Gastroesophageal sphincter (tissue), 4 donors: ENCODE measurements around the gene ITPKB. TPM values are rescaled to one million over a fixed set of nuclear protein-coding genes. Genes with fewer than 3 reads are reported as not detected.

Experiments
- ATAC-seq: fragments of 150-250 bp; one replicate; pipeline ENCODE4 v1.9.1; 2016; ENCODE audit warnings: mild to moderate bottlenecking, moderate library complexity
- H3K27ac ChIP-seq, 4 donors: fragments of 200-600 bp; sonication (generic) in 3 of 4; 1 replicate in 3 of 4; 2 replicates in 1 of 4; pipeline ENCODE4 v1.5.1; 2016 to 2019
- H3K27me3 ChIP-seq: fragments of 200-600 bp; sonication (generic); one replicate; pipeline ENCODE4 v1.5.1; 2019
- H3K36me3 ChIP-seq, 2 donors: fragments of 200-600 bp; sonication (generic); one replicate each; pipeline ENCODE4 v1.5.1; 2019; ENCODE audit warnings: control low read depth in 1 of 2
- H3K4me1 ChIP-seq, 3 donors: fragments of 200-600 bp; sonication (generic); 1 replicate in 2 of 3; 2 replicates in 1 of 3; pipeline ENCODE4 v1.5.1; 2016 to 2019; ENCODE audit warnings: control low read depth in 2 of 3
- H3K4me3 ChIP-seq, 2 donors: fragments of 200-600 bp; sonication (generic); one replicate each; pipeline ENCODE4 v1.5.1; 2019; ENCODE audit warnings: mild to moderate bottlenecking in 1 of 2, moderate library complexity in 1 of 2
- H3K9me3 ChIP-seq, 3 donors: fragments of 200-600 bp; sonication (generic); one replicate each; pipeline ENCODE4 v1.5.1; 2017 to 2019; ENCODE audit warnings: control low read depth in 2 of 3
- EP300 ChIP-seq: sonication (generic); formaldehyde crosslinking; IDR thresholded peaks from one replicate; pipeline ENCODE4 v1.6.1; 2017; ENCODE audit warnings: antibody characterized with exemption, mild to moderate bottlenecking
- POLR2A ChIP-seq, 2 donors: fragments of 450-650 bp; IDR thresholded peaks; one replicate each; pipeline ENCODE4 v1.6.1; 2017; ENCODE audit warnings: antibody characterized with exemption in 2 of 2, mild to moderate bottlenecking in 2 of 2, moderate library complexity in 1 of 2
- POLR2AphosphoS5 ChIP-seq: sonication (generic); formaldehyde crosslinking; IDR thresholded peaks from one replicate; pipeline ENCODE4 v1.6.1; 2017; ENCODE audit warnings: antibody characterized with exemption
- WGBS, 2 donors: methylation state at CpG; one replicate each; pipeline ENCODE4 v1.1.5; 2018; ENCODE audit warnings: low coverage in 1 of 2; 5-methylcytosine and 5-hydroxymethylcytosine counted together
- total RNA-seq, 4 donors: library from RNA; depleted of rRNA; stranded (reverse); fragments of >200 nt; gene quantifications; one replicate each; pipeline ENCODE4 v1.1.0, GENCODE V29; 2016
- TF ChIP-seq, protein P1 (sequence below), 4 experiments: fragments of 200-600 bp in 2 of 4; fragments of 450-650 bp in 2 of 4; sonication (generic) in 1 of 4; IDR thresholded peaks; one replicate each; pipeline ENCODE4 v1.5.1; 2017 to 2019; ENCODE audit warnings: antibody characterized with exemption in 4 of 4, mild to moderate bottlenecking in 2 of 4, moderate library complexity in 2 of 4

The ITPKB gene
- total RNA-seq, 4 donors from 2014 or later, result 75.0 to 184 (median 94.2) TPM

DNA sequence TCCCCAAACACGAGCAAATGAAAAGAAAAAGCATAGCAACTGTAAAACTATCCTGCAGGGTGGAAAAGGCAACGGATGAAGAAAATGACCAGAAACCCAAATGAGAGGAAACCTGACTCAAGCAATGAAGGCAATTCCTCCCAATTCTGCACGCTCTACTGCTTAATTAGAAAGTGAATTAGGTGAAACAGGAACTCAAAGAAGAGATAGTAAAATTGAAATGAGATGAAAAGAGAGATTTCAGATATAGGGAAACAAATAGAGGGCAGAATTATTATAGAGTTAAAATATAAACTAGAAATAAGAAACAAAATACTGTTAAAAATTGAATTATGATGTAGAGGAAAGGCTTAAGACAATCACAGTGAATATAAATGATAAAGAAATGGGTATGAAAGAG is 27.5 kb upstream of the ITPKB start:
- no peak for TF ChIP-seq EP300
- no peak for TF ChIP-seq POLR2AphosphoS5
- no peak for TF ChIP-seq POLR2A (IDR thresholded peaks at IDR 0.05)
- TF ChIP-seq, protein P1, sequence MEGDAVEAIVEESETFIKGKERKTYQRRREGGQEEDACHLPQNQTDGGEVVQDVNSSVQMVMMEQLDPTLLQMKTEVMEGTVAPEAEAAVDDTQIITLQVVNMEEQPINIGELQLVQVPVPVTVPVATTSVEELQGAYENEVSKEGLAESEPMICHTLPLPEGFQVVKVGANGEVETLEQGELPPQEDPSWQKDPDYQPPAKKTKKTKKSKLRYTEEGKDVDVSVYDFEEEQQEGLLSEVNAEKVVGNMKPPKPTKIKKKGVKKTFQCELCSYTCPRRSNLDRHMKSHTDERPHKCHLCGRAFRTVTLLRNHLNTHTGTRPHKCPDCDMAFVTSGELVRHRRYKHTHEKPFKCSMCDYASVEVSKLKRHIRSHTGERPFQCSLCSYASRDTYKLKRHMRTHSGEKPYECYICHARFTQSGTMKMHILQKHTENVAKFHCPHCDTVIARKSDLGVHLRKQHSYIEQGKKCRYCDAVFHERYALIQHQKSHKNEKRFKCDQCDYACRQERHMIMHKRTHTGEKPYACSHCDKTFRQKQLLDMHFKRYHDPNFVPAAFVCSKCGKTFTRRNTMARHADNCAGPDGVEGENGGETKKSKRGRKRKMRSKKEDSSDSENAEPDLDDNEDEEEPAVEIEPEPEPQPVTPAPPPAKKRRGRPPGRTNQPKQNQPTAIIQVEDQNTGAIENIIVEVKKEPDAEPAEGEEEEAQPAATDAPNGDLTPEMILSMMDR (IDR thresholded peaks at IDR 0.05), result no peak
- no peaks in the 10 kb centered on the region for H3K27me3 ChIP-seq
- no peaks in the 10 kb centered on the region for H3K9me3 ChIP-seq
- no peak for ATAC-seq
- H3K4me1 ChIP-seq, result no peaks in the 10 kb centered on the region
- H3K27ac ChIP-seq, result no peak overlapping the region
- no peaks in the 10 kb centered on the region for H3K36me3 ChIP-seq
- H3K4me3 ChIP-seq, result no peak overlapping the region
- WGBS, 2 donors, result 57 to 85% methylated on average over 1 to 3 of the region's 3 CpGs

DNA sequence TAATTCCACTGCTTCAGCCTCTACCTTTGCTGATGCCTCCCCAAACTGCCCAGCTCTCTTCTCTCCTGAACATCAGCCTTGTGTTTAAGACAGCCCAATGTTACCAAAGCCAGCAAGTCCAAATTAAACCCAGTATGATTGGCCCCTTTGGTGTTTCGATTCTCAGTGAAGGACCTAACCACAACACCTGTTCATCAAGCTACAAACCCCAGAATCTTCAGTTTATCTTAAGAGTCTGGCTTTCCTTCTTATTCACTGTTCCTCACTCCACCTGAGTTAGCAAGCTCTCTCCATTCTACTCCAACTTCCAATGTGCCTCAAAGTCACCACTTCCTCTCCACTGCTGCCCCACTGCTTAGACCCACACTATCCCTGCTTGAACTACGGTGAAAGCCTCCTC is 25.5 kb upstream of the ITPKB start:
- TF ChIP-seq POLR2A (IDR thresholded peaks at IDR 0.05) (no peak), EP300 (no peak), POLR2AphosphoS5 (no peak)
- TF ChIP-seq, protein P1 (IDR thresholded peaks at IDR 0.05), result no peak
- no peaks in the 10 kb centered on the region for H3K9me3 ChIP-seq
- H3K36me3 ChIP-seq, result no peaks in the 10 kb centered on the region
- H3K27me3 ChIP-seq, result no peaks in the 10 kb centered on the region
- no peak overlapping the region for H3K27ac ChIP-seq
- 78 to 88% methylated on average over 2 of the region's 2 CpGs for WGBS, 2 donors
- no peak overlapping the region for H3K4me3 ChIP-seq
- ATAC-seq, result no peak
- no peaks in the 10 kb centered on the region for H3K4me1 ChIP-seq

DNA sequence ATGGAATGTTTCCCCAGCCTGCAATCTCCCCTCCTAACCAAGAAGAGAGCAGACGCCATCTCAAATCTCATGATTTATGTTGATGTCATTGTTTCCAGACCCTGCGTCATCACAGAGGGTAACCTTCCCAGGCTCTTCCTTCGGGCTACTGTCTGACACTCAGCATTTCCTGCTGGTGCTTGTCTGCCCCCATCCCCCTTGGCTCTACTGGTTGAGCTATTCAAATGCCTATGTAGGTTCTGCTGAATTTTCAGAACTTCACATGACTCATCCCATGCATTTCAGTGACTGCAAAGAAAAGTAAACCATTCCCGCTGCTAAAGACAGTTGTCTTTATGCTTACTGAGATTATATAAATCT is 24.8 kb upstream of the ITPKB start:
- no peak for ATAC-seq
- TF ChIP-seq POLR2AphosphoS5 (no peak), EP300 (no peak), POLR2A (IDR thresholded peaks at IDR 0.05) (no peak)
- TF ChIP-seq, protein P1 (IDR thresholded peaks at IDR 0.05), result no peak
- Histone ChIP-seq H3K36me3 (no peaks in the 10 kb centered on the region), H3K27ac (no peak overlapping the region), H3K27me3 (no peaks in the 10 kb centered on the region), H3K4me1 (no peaks in the 10 kb centered on the region), H3K4me3 (no peak overlapping the region), H3K9me3 (no peaks in the 10 kb centered on the region)
- 30 to 79% methylated on average over 2 of the region's 4 CpGs for WGBS, 2 donors

DNA sequence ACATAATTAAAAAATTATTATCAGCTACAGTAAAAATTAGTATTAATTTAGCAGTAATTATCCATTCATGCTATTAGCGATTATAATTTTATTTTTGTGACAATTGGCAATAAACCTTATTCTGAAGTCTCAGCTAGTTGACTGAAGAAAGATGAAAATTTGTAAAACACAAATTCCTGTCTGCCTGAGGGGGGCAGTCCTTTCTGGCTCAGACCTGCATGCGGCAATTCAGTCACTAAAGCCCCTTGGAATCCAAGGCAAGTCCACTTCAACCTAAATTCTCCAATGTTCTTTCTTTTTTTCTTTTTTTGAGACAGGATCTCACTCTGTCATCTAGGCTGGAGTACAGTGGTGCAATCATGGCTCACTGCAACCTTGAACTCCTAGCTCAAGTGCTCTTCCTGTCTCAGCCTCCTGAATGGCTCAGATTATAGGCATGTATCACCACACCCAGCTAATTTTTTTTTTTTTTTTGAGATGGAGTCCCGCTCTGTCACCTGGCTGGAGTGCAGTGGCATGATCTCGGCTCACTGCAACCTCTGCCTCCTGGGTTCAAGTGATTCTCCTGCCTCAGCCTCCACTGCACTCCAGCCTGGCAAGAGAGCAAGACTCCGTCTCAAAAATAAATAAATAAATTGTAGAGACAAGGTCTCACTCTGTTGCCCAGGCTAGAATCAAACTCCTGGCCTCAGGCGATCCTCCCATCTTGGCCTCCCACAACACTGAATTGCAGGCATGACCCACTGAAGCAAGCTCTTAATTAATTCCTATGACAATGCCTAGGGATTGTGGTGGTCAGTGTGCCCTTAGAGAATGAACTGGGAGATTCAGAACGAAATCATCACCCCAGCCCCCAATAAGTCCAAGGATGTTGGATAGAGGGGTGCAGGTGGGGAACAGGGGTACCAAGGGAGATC is 24.2 kb upstream of the ITPKB start:
- H3K27ac ChIP-seq, result no peak overlapping the region
- no peak for ATAC-seq
- H3K9me3 ChIP-seq, result no peaks in the 10 kb centered on the region
- TF ChIP-seq POLR2AphosphoS5 (no peak), POLR2A (IDR thresholded peaks at IDR 0.05) (no peak), EP300 (no peak)
- TF ChIP-seq, protein P1 (IDR thresholded peaks at IDR 0.05), result no peak
- H3K4me3 ChIP-seq, result no peak overlapping the region
- WGBS, 2 donors, result 85 to 89% methylated on average over 1 to 6 of the region's 7 CpGs
- no peaks in the 10 kb centered on the region for H3K27me3 ChIP-seq
- no peaks in the 10 kb centered on the region for H3K36me3 ChIP-seq
- no peaks in the 10 kb centered on the region for H3K4me1 ChIP-seq

DNA sequence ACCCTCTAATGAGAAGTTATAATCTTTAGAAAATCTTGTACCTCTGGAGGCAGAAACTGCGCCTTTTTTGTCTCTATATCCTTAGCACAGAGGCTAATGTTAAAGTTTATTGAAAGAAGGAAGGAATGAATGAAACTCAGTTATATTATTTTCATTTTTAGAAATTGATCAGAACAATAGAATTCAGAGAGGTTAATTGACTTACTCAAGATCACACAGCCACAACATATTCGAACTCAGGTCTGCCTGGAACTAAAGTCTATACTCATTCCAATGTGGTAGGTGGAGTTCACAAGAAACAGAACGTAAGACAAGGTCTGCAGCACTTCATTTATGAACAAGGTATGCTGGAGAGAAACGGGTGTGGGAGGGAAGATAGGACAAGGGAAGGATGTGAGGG is 23.0 kb upstream of the ITPKB start:
- H3K9me3 ChIP-seq, result no peaks in the 10 kb centered on the region
- no peak for ATAC-seq
- 73 to 84% methylated on average over 4 of the region's 4 CpGs for WGBS, 2 donors
- no peak for TF ChIP-seq POLR2AphosphoS5
- TF ChIP-seq, protein P1 (IDR thresholded peaks at IDR 0.05), result no peak
- TF ChIP-seq POLR2A (IDR thresholded peaks at IDR 0.05), result no peak
- TF ChIP-seq EP300, result no peak
- H3K36me3 ChIP-seq, result no peaks in the 10 kb centered on the region
- H3K27ac ChIP-seq, result no peak overlapping the region
- no peak overlapping the region for H3K4me3 ChIP-seq
- no peaks in the 10 kb centered on the region for H3K4me1 ChIP-seq
- H3K27me3 ChIP-seq, result no peaks in the 10 kb centered on the region
